ENCODE measurements around the gene RRP1. TPM values are rescaled to one million over a fixed set of nuclear protein-coding genes. Genes with fewer than 3 reads are reported as not detected.

Gene RRP1
- total and polyA plus RNA-seq, 2 of the 13 experiments (the other 11 are each of a cell fraction or from before 2014, with no cell fraction given), result 20.1 to 35.1 TPM

- no peak overlapping the region for H3K27ac ChIP-seq (ENCODE audit: extremely low read length, insufficient read depth, low read length)
- no peak for ATAC-seq
- H3K27me3 ChIP-seq (ENCODE audit: control insufficient read depth in 1 of 2, insufficient read depth in 2 of 2, low read length in 2 of 2), result no peaks in the 10 kb centered on the region
- no peaks in the 10 kb centered on the region for H3K79me2 ChIP-seq (ENCODE audit: insufficient read depth, low read length)
- intact Hi-C loops (cut with micrococcal nuclease; ENCODE audit: unreplicated experiment) (no loop called here), in situ Hi-C loops (cut with HindIII; ENCODE audit: extremely low pct_ligation_motif_present, low pct_unique_long_range_greater_than_20kb) (no loop called here)
- FAIRE-seq, result no peak
- DNase-seq (ENCODE audit: low spot score), result no peak
- 86% methylated on average over 9 of the region's 10 CpGs for WGBS (ENCODE audit: low lambda C conversion rate)
- H2AFZ ChIP-seq (ENCODE audit: low read length), result no peak overlapping the region
- ChIA-PET CTCF (ENCODE audit: low intra/inter-chr PET ratio, low total read pairs) (no interaction called here), POLR2A (no interaction called here)
- H3K9me3 ChIP-seq (ENCODE audit: low read length), result no peaks in the 10 kb centered on the region
- H3K4me1 ChIP-seq (ENCODE audit: insufficient read depth, low read length), result no peaks in the 10 kb centered on the region
- no peak overlapping the region for H3K4me2 ChIP-seq (ENCODE audit: low read depth, low read length)
- TF ChIP-seq MIXL1 (CRISPR knock-in tag; IDR thresholded peaks at IDR 0.05) (no peak), ZNF552 (CRISPR knock-in tag; IDR thresholded peaks at IDR 0.05; ENCODE audit: borderline replicate concordance) (no peak), ZNF773 (CRISPR knock-in tag; IDR thresholded peaks at IDR 0.05; ENCODE audit: borderline replicate concordance) (no peak), SKIL (CRISPR knock-in tag; IDR thresholded peaks at IDR 0.05; ENCODE audit: borderline replicate concordance) (no peak), ZNF274 (CRISPR knock-in tag; IDR thresholded peaks at IDR 0.05) (no peak), ZC3H13 (CRISPR knock-in tag; IDR thresholded peaks at IDR 0.05) (no peak), ZNF331 (CRISPR knock-in tag; IDR thresholded peaks at IDR 0.05) (no peak), KLF11 (CRISPR knock-in tag; IDR thresholded peaks at IDR 0.05) (no peak), AHR (CRISPR knock-in tag; IDR thresholded peaks at IDR 0.05) (no peak)
- TF ChIP-seq, protein P1, sequence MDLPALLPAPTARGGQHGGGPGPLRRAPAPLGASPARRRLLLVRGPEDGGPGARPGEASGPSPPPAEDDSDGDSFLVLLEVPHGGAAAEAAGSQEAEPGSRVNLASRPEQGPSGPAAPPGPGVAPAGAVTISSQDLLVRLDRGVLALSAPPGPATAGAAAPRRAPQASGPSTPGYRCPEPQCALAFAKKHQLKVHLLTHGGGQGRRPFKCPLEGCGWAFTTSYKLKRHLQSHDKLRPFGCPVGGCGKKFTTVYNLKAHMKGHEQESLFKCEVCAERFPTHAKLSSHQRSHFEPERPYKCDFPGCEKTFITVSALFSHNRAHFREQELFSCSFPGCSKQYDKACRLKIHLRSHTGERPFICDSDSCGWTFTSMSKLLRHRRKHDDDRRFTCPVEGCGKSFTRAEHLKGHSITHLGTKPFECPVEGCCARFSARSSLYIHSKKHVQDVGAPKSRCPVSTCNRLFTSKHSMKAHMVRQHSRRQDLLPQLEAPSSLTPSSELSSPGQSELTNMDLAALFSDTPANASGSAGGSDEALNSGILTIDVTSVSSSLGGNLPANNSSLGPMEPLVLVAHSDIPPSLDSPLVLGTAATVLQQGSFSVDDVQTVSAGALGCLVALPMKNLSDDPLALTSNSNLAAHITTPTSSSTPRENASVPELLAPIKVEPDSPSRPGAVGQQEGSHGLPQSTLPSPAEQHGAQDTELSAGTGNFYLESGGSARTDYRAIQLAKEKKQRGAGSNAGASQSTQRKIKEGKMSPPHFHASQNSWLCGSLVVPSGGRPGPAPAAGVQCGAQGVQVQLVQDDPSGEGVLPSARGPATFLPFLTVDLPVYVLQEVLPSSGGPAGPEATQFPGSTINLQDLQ (CRISPR knock-in tag; IDR thresholded peaks at IDR 0.05), result no peak
- no peak overlapping the region for H3K9ac ChIP-seq (ENCODE audit: insufficient read depth, low read depth, low read length)
- no peaks in the 10 kb centered on the region for H4K20me1 ChIP-seq (ENCODE audit: insufficient read depth, low read length)
- no TSS peak for BruUV-seq (replicated peaks)
- H3K36me3 ChIP-seq (replicated peaks in 1 of 2; ENCODE audit: control insufficient read depth in 1 of 2, insufficient read depth in 2 of 2, low read length in 2 of 2), result peaks cover 24 to 43% of the 10 kb centered on the region in 2 experiments; a peak in 4 of 5 replicates
- H3K4me3 ChIP-seq (replicated peaks in 1 of 3; ENCODE audit: insufficient read depth in 1 of 3, low read depth in 2 of 3, low read length in 3 of 3), result no peak overlapping the region
Observed at GRCh38 chr21:43758811-43759210, 30.6 kb upstream of the RRP1 start.
